ENCODE measurements around the gene POLE.
A peak's percentile ranks its signal among the peaks of the same experiment; 100 is the strongest.

The POLE gene

GRCh38 chr12:132687211-132688164 is at the start of gene POLE, which contains the start of gene PXMP2:
TSS of gene POLE (minus strand) at chr12:132687342. CDS start at chr12:132687315, 27 bp downstream.
TSS of gene PXMP2 (plus strand) at chr12:132687587. CDS start at chr12:132687671, 84 bp downstream.
- DNase-seq, result peak; percentile 90

- DNase-seq, result no peak
Measured at GRCh38 chr12:132736913-132737312, 49.8 kb upstream of the POLE start.

- no peak for DNase-seq
Measured at GRCh38 chr12:132736378-132736777, 49.2 kb upstream of the POLE start.

GRCh38 chr12:132735496-132735895 is 48.4 kb upstream of the POLE start:
- no peak for DNase-seq

GRCh38 chr12:132734206-132734605 is 47.1 kb upstream of the POLE start:
- DNase-seq, result no peak

GRCh38 chr12:132731574-132731973 is 44.4 kb upstream of the POLE start:
- no peak for DNase-seq

GRCh38 chr12:132730353-132730752 is 43.2 kb upstream of the POLE start:
- DNase-seq, result no peak

- no peak for DNase-seq
Measured at GRCh38 chr12:132729541-132730320, 42.6 kb upstream of the POLE start.

GRCh38 chr12:132728502-132728901 is 41.4 kb upstream of the POLE start:
- DNase-seq, result no peak

- DNase-seq, result no peak
Measured at GRCh38 chr12:132727091-132727794, 40.1 kb upstream of the POLE start.

GRCh38 chr12:132726386-132726785 is 39.2 kb upstream of the POLE start:
- DNase-seq, result no peak

- no peak for DNase-seq
Measured at GRCh38 chr12:132724506-132725241, 37.5 kb upstream of the POLE start.

GRCh38 chr12:132723764-132724140 is 36.6 kb upstream of the POLE start:
- DNase-seq, result no peak

GRCh38 chr12:132723015-132723763 is 36.0 kb upstream of the POLE start:
- no peak for DNase-seq

GRCh38 chr12:132720606-132721345 is 33.6 kb upstream of the POLE start:
- no peak for DNase-seq

- no peak for DNase-seq
Measured at GRCh38 chr12:132719954-132720324, 32.8 kb upstream of the POLE start.

GRCh38 chr12:132719141-132719953 is 32.2 kb upstream of the POLE start:
- no peak for DNase-seq

- DNase-seq, result no peak
Measured at GRCh38 chr12:132718644-132719043, 31.5 kb upstream of the POLE start.

GRCh38 chr12:132717531-132718387 is 30.6 kb upstream of the POLE start:
- DNase-seq, result no peak
